ENCODE results near the gene HAUS6.

DNA sequence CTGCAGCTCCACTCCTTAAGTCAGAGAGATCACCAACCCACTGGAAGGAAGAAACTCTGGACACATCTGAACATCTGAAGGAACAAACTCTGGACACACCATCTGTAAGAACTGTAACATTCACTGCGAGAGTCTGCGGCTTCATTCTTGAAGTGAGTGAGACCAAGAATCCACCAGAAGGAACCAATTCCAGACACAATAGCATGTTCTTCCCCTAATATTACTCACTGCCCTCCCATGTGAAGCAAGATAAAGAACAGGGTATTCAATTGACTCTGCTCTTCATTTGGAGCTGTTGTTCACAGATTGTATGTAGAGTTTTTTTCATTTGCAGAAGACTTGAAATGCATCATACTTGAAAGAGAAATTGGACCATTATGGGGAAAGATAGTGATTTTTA is 80.5 kb downstream of the HAUS6 start:
- TF ChIP-seq, protein P1, sequence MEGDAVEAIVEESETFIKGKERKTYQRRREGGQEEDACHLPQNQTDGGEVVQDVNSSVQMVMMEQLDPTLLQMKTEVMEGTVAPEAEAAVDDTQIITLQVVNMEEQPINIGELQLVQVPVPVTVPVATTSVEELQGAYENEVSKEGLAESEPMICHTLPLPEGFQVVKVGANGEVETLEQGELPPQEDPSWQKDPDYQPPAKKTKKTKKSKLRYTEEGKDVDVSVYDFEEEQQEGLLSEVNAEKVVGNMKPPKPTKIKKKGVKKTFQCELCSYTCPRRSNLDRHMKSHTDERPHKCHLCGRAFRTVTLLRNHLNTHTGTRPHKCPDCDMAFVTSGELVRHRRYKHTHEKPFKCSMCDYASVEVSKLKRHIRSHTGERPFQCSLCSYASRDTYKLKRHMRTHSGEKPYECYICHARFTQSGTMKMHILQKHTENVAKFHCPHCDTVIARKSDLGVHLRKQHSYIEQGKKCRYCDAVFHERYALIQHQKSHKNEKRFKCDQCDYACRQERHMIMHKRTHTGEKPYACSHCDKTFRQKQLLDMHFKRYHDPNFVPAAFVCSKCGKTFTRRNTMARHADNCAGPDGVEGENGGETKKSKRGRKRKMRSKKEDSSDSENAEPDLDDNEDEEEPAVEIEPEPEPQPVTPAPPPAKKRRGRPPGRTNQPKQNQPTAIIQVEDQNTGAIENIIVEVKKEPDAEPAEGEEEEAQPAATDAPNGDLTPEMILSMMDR (IDR thresholded peaks at IDR 0.05; ENCODE audit: low read depth, low read length) = no peak
- no peak for TF ChIP-seq POLR2A (IDR thresholded peaks at IDR 0.05; ENCODE audit: extremely low read depth, insufficient read length)
- TF ChIP-seq, protein P2, sequence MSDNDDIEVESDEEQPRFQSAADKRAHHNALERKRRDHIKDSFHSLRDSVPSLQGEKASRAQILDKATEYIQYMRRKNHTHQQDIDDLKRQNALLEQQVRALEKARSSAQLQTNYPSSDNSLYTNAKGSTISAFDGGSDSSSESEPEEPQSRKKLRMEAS (IDR thresholded peaks at IDR 0.05; ENCODE audit: low read depth, low read length) = no peak
- no peak for TF ChIP-seq MYC (IDR thresholded peaks at IDR 0.05; ENCODE audit: low read depth, low read length)
